Activated T-cell treated with anti-CD3 and anti-CD28 coated beads, Interleukin-2, amount 50 U/mL, for 48 hours (primary cell): ENCODE measurements around the gene GLB1L3.
A peak's percentile ranks its signal among the peaks of the same experiment; 100 is the strongest.

Experiments
- DNase-seq, 2 experiments: peaks; one replicate each; pipeline ENCODE4 v3.0.0-alpha.2; 2020

GLB1L3 gene

DNA sequence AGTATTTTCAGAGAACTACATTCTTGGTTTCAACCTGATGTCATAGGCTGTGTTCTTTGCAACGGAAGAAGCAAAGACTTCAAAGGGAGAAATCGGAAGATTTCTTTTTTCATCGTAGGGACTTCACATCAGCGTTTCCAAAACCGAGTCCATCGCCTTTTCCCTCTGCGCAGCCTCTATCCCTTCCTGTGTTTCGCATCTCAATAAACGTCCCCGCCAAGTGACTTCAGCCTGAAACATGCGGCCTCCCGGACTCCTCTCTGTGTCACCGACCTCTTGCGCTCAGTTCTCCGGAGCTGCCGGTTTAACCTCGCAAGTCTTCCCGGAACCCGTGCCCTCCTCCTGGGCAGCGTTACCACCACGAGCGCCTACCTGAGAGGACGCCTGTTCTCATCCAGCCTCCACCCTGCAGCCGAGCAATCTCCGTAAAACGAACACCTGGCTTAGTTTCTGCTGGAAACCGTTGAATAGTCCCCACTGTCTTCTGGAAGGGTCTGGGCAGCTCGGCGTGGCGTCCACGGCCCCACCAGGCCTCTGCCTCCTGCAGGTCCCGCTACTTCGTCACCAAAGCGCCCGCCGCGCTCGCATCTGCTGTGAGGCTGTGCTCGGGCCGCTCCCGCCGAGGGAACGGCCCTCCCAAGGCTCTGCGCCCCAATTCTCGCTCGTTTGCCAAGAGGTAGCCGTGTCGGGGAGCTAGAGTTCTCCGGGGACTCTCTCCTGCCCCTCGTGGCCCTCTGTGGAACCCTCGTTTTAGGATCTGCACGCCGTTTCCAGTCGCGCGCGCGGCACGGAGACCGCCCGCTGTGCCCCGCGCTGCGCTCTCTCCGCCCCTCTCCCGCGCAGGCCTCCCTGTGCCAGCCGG, at the start of gene GLB1L3:
TSS of gene GLB1L3 (plus strand) at position 846 of the 862 bp plus-strand sequence. CDS start 362 bp downstream, outside the sequence.
- peak; percentile 82 to 88 for DNase-seq

GRCh38 chr11:134226806-134227325, 49.3 kb upstream of the GLB1L3 start:
- DNase-seq = no peak

DNA sequence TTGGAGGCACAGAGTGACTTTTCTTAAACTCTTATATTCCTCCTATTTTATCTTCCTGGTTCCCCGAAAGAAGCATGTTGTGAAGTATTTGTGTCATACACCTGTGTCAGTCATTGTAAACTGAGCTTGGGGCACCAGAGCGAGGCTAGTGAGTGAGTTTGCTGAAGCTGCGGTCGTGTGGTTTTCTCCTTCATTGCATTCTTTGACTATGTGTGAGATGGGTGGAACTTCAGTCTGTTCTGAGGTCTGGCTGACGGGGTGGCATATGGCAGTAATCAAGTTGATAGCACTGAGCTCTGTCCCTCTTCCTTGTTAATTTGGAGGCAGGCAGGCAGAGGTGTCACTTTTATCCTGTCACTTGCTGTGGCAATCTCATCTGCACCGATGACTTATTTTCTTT, 47.6 kb upstream of the GLB1L3 start:
- DNase-seq = peak; percentile 36 to 54

DNA sequence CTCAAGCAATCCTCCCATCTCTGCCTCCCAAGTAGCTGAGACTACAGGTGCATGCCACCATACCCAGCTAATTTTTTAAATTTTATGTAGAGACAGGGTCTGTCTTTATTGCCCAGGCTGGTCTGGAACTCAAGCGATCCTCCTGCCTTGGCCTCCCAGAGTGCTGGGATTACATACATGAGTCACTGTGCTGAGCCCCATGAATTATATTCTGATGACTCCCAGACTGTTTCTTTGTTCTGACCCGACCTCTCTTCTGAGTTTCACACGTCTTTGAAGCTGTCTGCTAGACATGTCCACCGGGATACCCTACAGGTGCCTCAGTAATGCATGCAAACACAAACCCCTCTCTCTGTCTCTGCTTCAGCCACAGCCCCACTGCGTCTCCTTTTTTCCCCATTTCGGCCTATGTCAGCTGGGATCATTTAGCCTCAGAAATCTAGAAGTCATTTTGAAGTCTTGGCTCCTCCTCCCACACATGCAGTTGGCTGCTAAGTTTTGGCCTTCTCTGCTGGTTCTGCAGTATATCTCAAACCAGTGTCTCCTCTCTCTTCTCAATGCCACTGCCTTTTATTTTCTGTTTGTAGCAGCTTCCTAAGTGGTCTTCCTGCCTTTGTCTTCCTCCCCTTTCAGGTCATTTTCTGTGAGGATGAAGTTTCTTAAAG, 46.9 kb upstream of the GLB1L3 start:
- DNase-seq = no peak

DNA sequence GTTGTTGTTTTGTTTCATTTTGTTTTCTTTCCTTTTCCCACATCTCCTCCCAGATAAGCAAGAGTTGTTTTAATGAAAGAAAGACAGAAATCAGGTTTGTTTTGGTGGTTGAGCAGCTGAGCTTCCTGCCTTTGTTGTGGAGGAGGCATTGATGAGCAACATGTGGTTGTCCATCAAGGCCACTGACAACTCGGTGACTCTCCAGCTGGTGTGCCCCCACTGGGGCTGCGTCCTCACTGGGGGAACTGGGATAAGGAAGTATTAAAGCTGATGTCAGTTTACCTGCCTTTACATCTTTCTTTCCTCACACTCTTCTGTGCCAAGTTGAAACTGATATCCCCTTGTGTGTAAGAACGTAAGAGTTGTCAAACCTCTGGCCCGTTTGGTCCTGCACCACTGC, 45.8 kb upstream of the GLB1L3 start:
- DNase-seq = no peak

DNA sequence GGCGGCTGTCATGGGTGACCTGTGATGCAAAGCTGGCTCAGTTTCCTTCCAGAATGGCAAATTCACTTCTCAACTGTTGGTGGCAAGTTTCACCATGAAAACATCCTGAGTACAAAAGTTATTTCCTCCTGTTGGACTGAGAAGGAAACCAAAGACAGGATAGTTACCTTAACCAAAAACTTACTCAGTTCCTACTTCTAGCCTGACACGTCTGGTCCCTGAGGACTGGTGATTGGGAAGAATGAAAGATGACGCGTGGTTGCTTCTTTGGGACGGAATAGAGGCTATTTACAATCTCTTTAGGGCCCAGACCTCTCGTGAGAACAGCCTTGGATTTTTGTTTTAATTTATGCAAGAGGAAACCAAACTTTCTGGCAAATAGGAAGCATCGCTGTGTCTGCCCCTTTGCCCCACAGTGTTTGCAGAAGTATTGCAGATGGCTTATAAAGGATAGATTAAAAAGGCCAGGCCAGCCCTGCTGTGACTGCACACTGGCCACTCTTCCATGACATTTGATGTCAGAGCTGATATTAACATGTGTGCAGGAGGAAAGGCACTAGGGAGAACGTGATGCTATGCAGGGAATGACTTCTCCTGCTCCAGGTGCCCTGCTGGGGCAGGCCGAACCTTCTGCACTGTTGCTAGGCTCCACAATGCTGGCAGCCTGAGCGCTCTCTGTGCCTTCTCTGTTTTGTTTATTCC, 44.1 kb upstream of the GLB1L3 start:
- DNase-seq = no peak

DNA sequence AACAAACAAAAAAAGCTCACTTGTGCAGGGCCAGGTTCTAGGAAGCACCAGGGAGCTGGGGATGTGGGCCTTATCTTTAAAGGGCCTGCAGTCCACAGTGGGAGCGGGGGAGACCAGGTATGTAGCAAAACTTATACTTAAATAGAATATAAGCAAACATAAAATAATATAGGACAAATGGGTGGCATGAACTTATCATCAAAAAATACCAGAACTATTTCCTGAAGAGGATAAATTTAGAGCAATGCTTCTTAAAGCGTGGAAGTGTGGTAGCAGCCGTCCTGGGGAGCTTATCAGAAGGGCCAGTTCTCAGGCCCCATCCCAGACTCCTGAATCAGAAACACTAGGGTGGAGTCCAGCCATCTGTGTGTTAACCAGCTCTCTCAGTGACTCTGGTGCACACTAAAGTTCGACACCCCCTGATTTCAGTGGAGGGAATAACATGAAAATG, 42.4 kb upstream of the GLB1L3 start:
- no peak for DNase-seq

DNA sequence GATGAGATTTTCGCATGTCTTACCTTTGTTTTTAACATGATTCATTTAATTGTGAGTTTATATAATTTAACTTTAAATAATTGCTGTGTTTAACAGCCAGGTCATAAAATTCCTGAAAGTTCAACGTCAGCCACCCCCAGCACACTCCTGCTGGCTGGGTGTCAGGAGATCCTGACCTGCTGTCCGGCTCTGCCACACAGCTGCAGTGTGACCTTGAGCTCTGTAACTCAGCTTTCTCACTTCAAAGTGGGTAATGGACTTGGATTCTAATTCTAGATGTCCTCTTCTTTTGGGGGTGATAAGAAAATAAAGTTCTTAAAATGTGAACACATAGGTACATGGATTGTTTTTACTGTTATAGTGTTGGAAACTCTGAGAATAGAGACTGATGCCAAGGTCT, 40.8 kb upstream of the GLB1L3 start:
- DNase-seq = no peak

GRCh38 chr11:134236834-134237556, 39.2 kb upstream of the GLB1L3 start:
- DNase-seq = no peak

DNA sequence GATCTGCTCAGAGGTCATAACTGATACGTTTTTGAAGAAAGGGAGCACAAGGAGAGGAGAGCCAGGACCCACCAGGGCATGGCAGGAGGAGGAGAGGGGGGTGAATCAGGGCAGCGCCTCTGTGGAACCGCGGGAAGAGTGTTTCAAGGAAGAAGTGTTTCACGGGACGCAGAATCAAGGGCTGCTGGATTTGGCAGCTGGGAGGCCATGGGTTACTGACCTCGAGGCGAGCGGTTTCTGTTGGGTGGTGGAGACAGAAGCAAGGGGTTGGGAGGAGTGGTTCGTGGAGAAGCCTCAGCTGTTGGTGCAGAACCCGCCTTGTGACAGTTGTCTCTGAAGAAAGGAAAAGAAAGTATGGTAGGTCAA, 38.6 kb upstream of the GLB1L3 start:
- no peak for DNase-seq

- DNase-seq = no peak
Observed at GRCh38 chr11:134238956-134239355, 37.2 kb upstream of the GLB1L3 start.

DNA sequence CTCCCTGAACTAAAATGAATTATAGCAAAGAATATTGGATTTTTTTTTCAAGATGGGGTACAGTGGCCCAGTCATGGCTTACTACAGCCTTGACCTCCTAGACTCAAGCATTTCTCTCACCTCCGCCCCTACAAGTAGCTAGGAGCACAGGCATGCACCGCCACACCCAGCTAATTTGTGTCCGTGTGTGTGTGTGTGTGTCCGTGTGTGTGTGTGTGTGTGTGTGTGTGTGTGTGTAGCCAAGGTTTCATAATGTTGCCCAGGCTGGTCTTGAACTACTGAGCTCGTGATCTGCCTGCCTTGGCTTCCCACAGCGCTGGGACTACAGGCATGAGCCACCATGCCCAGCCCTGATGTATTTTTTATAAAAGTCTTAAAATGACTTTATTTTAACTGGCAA, 35.6 kb upstream of the GLB1L3 start:
- no peak for DNase-seq

DNA sequence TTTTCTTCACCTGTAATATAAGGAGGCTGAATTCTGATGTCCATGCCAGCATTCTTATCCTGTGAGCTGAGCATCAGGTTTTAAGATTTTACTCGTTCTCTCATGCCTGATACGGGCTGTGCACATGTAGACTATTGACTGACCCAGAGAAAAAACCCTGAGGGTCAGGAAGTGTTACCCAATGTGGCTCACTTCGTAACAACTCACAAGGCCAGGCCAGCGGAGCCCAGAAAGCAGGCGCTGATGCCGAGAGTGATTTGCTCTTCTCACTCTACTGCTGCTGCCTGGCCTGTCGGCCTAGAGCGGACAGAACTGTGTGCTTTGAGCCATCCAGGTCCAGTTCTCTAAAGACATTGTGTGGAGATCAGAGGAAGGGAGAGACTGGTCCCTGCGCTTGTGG, 33.8 kb upstream of the GLB1L3 start:
- DNase-seq = no peak

DNA sequence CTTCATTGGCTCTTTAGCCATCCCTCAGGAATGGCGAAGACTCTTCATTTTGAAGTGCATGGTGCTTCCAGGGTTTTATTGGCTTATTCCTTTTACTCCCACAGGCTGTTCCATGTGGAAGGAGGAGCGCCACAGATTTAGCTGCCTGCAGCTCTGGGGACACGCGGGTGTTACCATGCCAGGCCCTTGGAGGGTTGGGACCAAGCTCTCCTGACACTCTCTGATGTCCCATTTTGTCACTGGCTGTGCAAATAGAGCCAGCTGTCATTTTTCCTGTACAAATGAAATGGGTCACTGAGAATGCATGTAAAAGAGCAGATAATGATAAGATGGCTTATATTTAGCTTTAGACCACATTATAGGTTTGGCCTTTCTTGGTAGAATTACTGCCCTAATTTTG, 32.3 kb upstream of the GLB1L3 start:
- DNase-seq = no peak

DNA sequence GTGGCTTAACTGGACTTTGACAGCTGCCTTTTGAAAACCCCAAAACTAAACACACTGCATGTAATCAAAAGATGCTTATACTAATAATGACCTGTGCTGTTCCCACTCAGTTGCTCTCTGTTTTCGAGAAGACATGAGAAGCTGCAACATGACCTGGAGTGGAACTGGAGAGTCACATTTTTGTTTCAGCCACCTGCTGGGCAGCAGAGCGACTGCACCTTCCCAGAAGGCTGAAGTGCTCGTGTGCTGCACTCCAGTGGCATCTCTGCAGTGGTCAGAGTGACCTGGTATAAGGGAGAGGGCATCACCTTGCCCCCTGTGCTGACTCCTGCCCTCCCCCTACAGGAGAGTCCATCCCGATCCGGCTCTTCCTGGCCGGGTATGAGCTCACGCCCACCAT, 31.6 kb upstream of the GLB1L3 start:
- no peak for DNase-seq

DNA sequence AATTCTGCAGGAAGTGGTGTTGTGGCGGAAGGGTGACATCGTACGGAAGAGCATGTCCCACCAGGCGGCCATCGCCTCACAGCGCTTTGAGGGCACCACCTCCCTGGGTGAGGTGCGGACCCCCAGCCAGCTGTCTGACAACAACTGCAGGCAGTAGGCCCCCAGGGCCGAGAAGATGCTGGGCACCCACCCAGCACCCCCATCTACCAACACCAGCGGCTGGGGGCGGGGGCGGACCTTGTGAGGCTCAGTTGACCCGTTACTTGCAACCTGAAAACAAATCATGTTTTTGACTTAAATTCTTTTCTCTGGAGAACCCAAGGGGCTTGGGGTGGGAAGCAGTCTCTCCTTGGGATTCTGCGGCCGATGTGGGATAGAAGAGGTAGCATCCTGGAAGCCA, 30.7 kb upstream of the GLB1L3 start:
- no peak for DNase-seq

GRCh38 chr11:134246100-134246499, 30.1 kb upstream of the GLB1L3 start:
- no peak for DNase-seq

- DNase-seq = no peak
Observed at GRCh38 chr11:134246678-134247077, 29.5 kb upstream of the GLB1L3 start.

GRCh38 chr11:134248910-134249480, 27.2 kb upstream of the GLB1L3 start:
- peak in 1 of 2 experiments; percentile 33 for DNase-seq

DNA sequence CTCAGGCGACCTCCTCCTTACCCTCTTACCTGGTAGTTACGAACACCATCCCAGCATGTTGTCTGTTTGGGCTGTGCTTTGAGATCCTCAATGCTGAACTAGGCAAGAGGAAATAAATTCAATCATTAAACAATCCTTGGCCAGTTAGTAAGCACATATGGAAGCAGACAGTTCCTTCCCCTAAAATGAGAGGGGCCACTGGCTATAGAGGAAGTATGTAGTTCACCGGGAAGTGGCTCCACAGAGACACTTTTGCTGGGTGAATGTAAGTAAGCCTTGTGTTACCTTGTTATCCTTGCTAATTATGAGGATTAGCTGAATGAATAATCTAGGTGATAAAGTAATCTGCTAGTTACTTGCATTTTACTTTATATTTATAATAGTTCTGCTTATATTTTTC, 25.9 kb upstream of the GLB1L3 start:
- DNase-seq = no peak

GRCh38 chr11:134250675-134251074, 25.5 kb upstream of the GLB1L3 start:
- no peak for DNase-seq
